CD4-positive, alpha-beta memory T cell (primary cell): ENCODE measurements around the gene HOXB4. TPM values are rescaled to one million over a fixed set of nuclear protein-coding genes. Genes with fewer than 3 reads are reported as not detected.

Experiments
- CTCF ChIA-PET: fragments of 350-600 bp; sonication (Branson Sonifier 250); formaldehyde crosslinking; loops from one replicate; lab custom pipeline; 2021; ENCODE audit warnings: inconsistent platforms; ENCODE audit not compliant: partially characterized antibody; lab: Charles Lee
- POLR2A ChIA-PET: fragments of 350-600 bp; sonication (Branson Sonifier 250); formaldehyde crosslinking; loops from one replicate; lab custom pipeline; 2021; ENCODE audit not compliant: partially characterized antibody; lab: Charles Lee
- DNase-seq, 5 donors: peaks; one replicate each; pipeline versions ENCODE4 v3.0.0 to v3.0.0-alpha.2; 2020 to 2022; ENCODE audit warnings: mixed read lengths in 1 of 5
- H3K27ac ChIP-seq: one replicate; pipeline ENCODE4 v1.7.0; 2013; ENCODE audit warnings: low read depth, low read length
- H3K27me3 ChIP-seq: 2 replicates; pipeline ENCODE4 v1.7.0; 2013; ENCODE audit warnings: mild to moderate bottlenecking, low read length, moderate library complexity; ENCODE audit not compliant: insufficient read depth
- H3K36me3 ChIP-seq: 2 replicates; pipeline ENCODE4 v1.7.0; 2013; ENCODE audit warnings: mild to moderate bottlenecking, low read length, moderate library complexity; ENCODE audit not compliant: insufficient read depth
- H3K4me1 ChIP-seq: 2 replicates; pipeline ENCODE4 v1.7.0; 2013; ENCODE audit warnings: mild to moderate bottlenecking, low read length, moderate library complexity; ENCODE audit not compliant: insufficient read depth
- H3K4me3 ChIP-seq, 2 donors: one replicate each; pipeline ENCODE4 v1.7.0; 2013; ENCODE audit warnings: low read length in 2 of 2, mild to moderate bottlenecking in 1 of 2
- H3K9me3 ChIP-seq, 2 donors: one replicate each; pipeline ENCODE4 v1.7.0; 2013; ENCODE audit warnings: low read length in 2 of 2, control low read depth in 1 of 2; ENCODE audit not compliant: control insufficient read depth in 1 of 2
- H3K27ac Mint-ChIP-seq, 7 donors: one replicate each; pipeline ENCODE4 v1.8.0; 2020 to 2021; ENCODE audit warnings: mixed read lengths in 7 of 7, mild to moderate bottlenecking in 6 of 7, inconsistent platforms in 3 of 7, moderate library complexity in 3 of 7
- H3K27me3 Mint-ChIP-seq, 2 donors: one replicate each; pipeline ENCODE4 v1.8.0; 2020 to 2021; ENCODE audit warnings: mixed read lengths in 2 of 2
- H3K36me3 Mint-ChIP-seq, 2 donors: one replicate each; pipeline ENCODE4 v1.8.0; 2020 to 2021; ENCODE audit warnings: mixed read lengths in 2 of 2, inconsistent platforms in 1 of 2, mild to moderate bottlenecking in 1 of 2
- H3K4me1 Mint-ChIP-seq, 4 donors: one replicate each; pipeline ENCODE4 v1.8.0; 2020 to 2021; ENCODE audit warnings: mixed read lengths in 4 of 4, mild to moderate bottlenecking in 1 of 4
- H3K4me3 Mint-ChIP-seq, 8 donors: one replicate each; pipeline ENCODE4 v1.8.0; 2020 to 2021; ENCODE audit warnings: mixed read lengths in 8 of 8, mild to moderate bottlenecking in 7 of 8, moderate library complexity in 6 of 8, inconsistent platforms in 3 of 8
- H3K9me3 Mint-ChIP-seq, 8 donors: one replicate each; pipeline ENCODE4 v1.8.0; 2020 to 2021; ENCODE audit warnings: mixed read lengths in 8 of 8, mild to moderate bottlenecking in 5 of 8, inconsistent platforms in 3 of 8, moderate library complexity in 1 of 8
- intact Hi-C: fragments of 100-400 bp; cut with micrococcal nuclease; formaldehyde crosslinking; loops from one replicate; pipeline ENCODE4 v1.15.1; 2023
- polyA plus RNA-seq, 2 donors: library from polyadenylated mRNA; unstranded; fragments of 300-500 nt; fragmentation: Illumina TruSeq; gene quantifications; one replicate each; pipeline ENCODE4 v1.2.3, GENCODE V29; 2021
- total RNA-seq, 2 experiments: library from RNA; stranded (reverse); gene quantifications; one replicate each; pipeline ENCODE4 v1.2.3, GENCODE V29; 2021

HOXB4 gene
- total and polyA plus RNA-seq, 4 experiments from 2014 or later = 0.11 to 4.5 (median 1.6) TPM

DNA sequence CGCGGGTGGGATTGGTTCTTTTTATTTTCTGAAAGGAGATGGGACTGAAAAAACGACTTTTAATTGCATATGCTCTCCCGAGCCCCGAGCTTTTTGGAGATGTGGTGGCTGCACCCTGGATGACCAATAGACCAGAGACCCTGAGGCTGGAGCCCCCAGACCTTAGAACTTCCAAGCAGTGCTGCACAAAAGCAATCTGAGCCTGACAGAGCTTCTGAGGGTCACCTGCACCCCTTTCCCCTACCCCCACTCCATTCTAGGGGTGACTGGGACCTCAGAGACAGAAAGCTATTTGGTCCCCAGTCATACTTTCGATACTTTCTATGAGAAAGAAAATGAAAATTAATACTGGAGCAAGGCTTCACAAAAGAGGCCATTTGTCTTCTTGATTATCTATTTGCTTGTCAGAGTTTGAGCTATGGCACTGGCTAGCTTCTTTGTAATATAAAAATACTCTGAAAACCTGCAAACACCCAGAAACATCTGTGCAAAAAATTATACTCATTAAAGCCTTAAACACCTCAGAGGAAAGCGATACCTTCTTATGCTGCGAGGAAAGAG, 3.6 kb downstream of the HOXB4 start:
- H3K36me3 Mint-ChIP-seq = peaks cover 7 to 12% of the 10 kb centered on the region in 2 donors
- H3K36me3 ChIP-seq = no peaks in the 10 kb centered on the region
- no peak overlapping the region for H3K4me3 ChIP-seq
- no peaks in the 10 kb centered on the region for H3K9me3 ChIP-seq
- no peaks in the 10 kb centered on the region for H3K27me3 ChIP-seq
- H3K4me1 ChIP-seq = peaks cover 25% of the 10 kb centered on the region
- H3K27ac Mint-ChIP-seq = no peak overlapping the region
- H3K27me3 Mint-ChIP-seq = peaks cover 8 to 11% of the 10 kb centered on the region in 2 donors
- peak overlapping the region in 1 of 8 donors; percentile 6 for H3K4me3 Mint-ChIP-seq
- H3K27ac ChIP-seq = no peak overlapping the region
- POLR2A ChIA-PET = no interaction called here
- intact Hi-C loops = no loop called here
- no peak for DNase-seq
- CTCF ChIA-PET = interaction anchor here (0.6 to 0.8 kb wide), 2 partner anchors 17 to 19 kb away, joined by 3 read pairs; partner anchors contain the start of gene HOXB5
- H3K9me3 Mint-ChIP-seq = no peaks in the 10 kb centered on the region
- peaks cover 18 to 33% (median 24%) of the 10 kb centered on the region in 4 donors for H3K4me1 Mint-ChIP-seq

- intact Hi-C loops = no loop called here
- H3K27ac Mint-ChIP-seq = no peak overlapping the region
- Histone ChIP-seq H3K4me1 (peaks cover 14% of the 10 kb centered on the region), H3K4me3 (no peak overlapping the region), H3K27me3 (no peaks in the 10 kb centered on the region), H3K9me3 (no peaks in the 10 kb centered on the region), H3K27ac (no peak overlapping the region), H3K36me3 (no peaks in the 10 kb centered on the region)
- ChIA-PET CTCF (no interaction called here), POLR2A (no interaction called here)
- no peaks in the 10 kb centered on the region for H3K9me3 Mint-ChIP-seq
- peaks cover 0 to 11% of the 10 kb centered on the region in 2 donors for H3K27me3 Mint-ChIP-seq
- H3K4me1 Mint-ChIP-seq = peaks cover 6 to 21% (median 12%) of the 10 kb centered on the region in 4 donors
- peaks cover 2 to 4% of the 10 kb centered on the region in 2 donors for H3K36me3 Mint-ChIP-seq
- no peak overlapping the region for H3K4me3 Mint-ChIP-seq
- no peak for DNase-seq
Measured at GRCh38 chr17:48571826-48572417, 6.2 kb downstream of the HOXB4 start.

- Histone ChIP-seq H3K36me3 (no peaks in the 10 kb centered on the region), H3K27me3 (no peaks in the 10 kb centered on the region), H3K9me3 (no peaks in the 10 kb centered on the region), H3K27ac (no peak overlapping the region), H3K4me1 (peaks cover 10% of the 10 kb centered on the region), H3K4me3 (no peak overlapping the region)
- peaks cover 0 to 11% of the 10 kb centered on the region in 2 donors for H3K27me3 Mint-ChIP-seq
- no peaks in the 10 kb centered on the region for H3K9me3 Mint-ChIP-seq
- ChIA-PET POLR2A (no interaction called here), CTCF (no interaction called here)
- DNase-seq = no peak
- peaks cover 0 to 4% of the 10 kb centered on the region in 2 donors for H3K36me3 Mint-ChIP-seq
- H3K27ac Mint-ChIP-seq = no peak overlapping the region
- H3K4me1 Mint-ChIP-seq = peaks cover 6 to 18% (median 9%) of the 10 kb centered on the region in 4 donors
- intact Hi-C loops = no loop called here
- H3K4me3 Mint-ChIP-seq = no peak overlapping the region
Measured at GRCh38 chr17:48571024-48571818, 6.9 kb downstream of the HOXB4 start.

DNA sequence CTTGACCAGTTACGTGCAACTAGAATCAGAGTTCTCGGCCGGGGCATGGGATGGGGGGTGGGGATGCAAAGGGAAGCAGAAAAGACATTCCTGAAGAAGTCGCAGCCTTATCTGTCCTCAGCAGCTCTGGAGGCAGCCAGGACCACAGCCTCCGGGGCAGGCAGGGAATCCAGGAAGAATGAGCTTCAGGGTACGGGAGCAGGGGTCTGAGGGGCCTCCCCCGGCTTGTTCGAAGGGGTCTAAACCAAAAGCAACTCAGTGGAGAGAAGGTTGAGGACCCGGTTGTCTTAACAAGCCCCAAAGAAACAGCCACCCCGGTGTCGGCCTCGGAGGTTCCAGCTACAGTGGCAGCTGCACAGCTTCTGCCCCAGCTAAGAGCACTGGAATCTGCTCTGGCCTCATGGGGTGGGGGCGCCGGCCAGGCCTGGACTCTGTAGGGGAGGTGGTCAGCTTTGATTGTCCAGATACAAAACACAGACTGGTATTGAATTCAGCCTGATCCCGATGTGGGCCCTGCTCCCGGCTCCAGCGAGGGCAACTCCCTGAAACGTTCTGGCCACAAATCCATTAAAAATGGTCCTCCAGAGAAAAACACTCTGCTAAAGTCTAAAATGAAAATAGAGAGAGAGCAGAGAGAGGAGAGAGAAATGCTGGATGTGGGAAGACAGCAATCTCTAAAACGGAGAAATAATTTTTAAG, 7.7 kb downstream of the HOXB4 start:
- peaks cover 1 to 12% (median 8%) of the 10 kb centered on the region in 4 donors for H3K4me1 Mint-ChIP-seq
- H3K4me3 Mint-ChIP-seq = no peak overlapping the region
- ChIA-PET POLR2A (interaction anchor here (0.5 to 0.8 kb wide), 3 partner anchors 24 to 65 kb away, joined by 3 read pairs; no protein-coding TSS in a partner anchor), CTCF (interaction anchor here (1.2 kb wide), 1 partner anchor 23 kb away, joined by 3 read pairs; the partner anchor contains the start of gene HOXB5)
- Histone ChIP-seq H3K9me3 (no peaks in the 10 kb centered on the region), H3K4me3 (no peak overlapping the region), H3K4me1 (peaks cover 3% of the 10 kb centered on the region), H3K27me3 (no peaks in the 10 kb centered on the region), H3K36me3 (no peaks in the 10 kb centered on the region), H3K27ac (no peak overlapping the region)
- H3K27ac Mint-ChIP-seq = no peak overlapping the region
- DNase-seq = no peak
- H3K9me3 Mint-ChIP-seq = no peaks in the 10 kb centered on the region
- peaks cover 0 to 4% of the 10 kb centered on the region in 2 donors for H3K36me3 Mint-ChIP-seq
- H3K27me3 Mint-ChIP-seq = peaks cover 0 to 11% of the 10 kb centered on the region in 2 donors
- intact Hi-C loops = no loop called here

DNA sequence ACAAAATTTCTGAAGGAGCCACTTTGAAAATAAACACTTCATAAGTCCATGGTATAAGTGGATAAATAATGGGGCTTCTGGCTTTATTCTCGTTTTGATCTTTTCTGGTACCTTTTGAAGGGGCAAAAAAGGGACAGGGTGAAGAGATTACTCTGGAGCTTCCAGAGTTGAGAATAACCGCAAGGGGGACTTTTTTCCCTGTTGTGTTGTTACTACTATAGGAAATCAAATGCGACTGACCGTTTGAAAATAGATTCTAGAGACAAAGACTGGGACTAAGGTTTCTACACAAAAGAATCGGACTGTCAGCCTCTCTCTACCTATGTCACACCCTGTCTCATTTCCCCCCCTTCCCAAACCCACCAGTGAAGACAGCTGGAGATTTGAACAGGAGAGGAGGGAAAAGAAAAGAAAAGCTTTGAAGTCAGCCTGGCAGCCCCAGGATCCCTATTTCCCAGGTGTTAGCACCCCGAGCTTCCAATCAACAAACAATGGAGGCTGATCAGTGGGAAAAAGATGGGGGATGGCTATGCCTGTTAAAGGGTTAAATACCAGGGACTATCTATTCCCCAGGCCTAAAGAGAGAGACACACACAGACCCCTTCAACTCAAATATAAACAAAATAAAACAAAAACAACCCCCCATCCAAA, 8.4 kb downstream of the HOXB4 start:
- intact Hi-C loops = no loop called here

DNA sequence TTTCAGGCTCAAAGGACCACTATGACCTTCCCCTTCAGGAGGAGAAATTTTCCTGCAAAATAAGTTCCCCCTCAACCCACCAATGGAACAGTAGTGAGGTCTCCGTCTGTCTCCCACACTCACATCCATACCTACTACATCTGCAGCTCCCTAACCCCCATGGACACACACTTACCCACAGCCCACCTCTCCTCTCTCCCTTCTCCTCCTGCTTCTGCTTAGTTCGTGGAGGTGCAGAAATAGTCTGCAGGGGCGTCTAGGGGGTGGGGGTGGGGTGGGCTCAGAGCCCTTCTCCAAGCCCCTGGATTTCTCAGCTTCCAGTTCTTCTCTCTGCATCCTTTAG, 8.9 kb downstream of the HOXB4 start:
- ChIA-PET CTCF (interaction anchor here (1.2 kb wide), 1 partner anchor 24 kb away, joined by 3 read pairs; the partner anchor contains the start of gene HOXB5), POLR2A (interaction anchor here (0.6 to 0.8 kb wide), 2 partner anchors 28 to 232 kb away, joined by 3 read pairs; no protein-coding TSS in a partner anchor)
- H3K4me3 Mint-ChIP-seq = peak overlapping the region in 1 of 8 donors; percentile 27
- peaks cover 0 to 4% of the 10 kb centered on the region in 2 donors for H3K36me3 Mint-ChIP-seq
- Histone ChIP-seq H3K9me3 (no peaks in the 10 kb centered on the region), H3K36me3 (no peaks in the 10 kb centered on the region), H3K4me1 (peaks cover 3% of the 10 kb centered on the region), H3K27ac (no peak overlapping the region), H3K27me3 (no peaks in the 10 kb centered on the region), H3K4me3 (no peak overlapping the region)
- H3K9me3 Mint-ChIP-seq = no peaks in the 10 kb centered on the region
- intact Hi-C loops = no loop called here
- peak overlapping the region in 1 of 7 donors; percentile 48 for H3K27ac Mint-ChIP-seq
- H3K4me1 Mint-ChIP-seq = peaks cover 1 to 9% (median 8%) of the 10 kb centered on the region in 4 donors
- no peak for DNase-seq
- H3K27me3 Mint-ChIP-seq = peaks cover 1 to 11% of the 10 kb centered on the region in 2 donors

More for the DNA sequence above, 8.4 kb downstream of the HOXB4 start:
- no peak overlapping the region for H3K27ac ChIP-seq
- H3K4me3 Mint-ChIP-seq = no peak overlapping the region
- peaks cover 1 to 9% (median 8%) of the 10 kb centered on the region in 4 donors for H3K4me1 Mint-ChIP-seq
- H3K27ac Mint-ChIP-seq = no peak overlapping the region
- peaks cover under 1 to 11% of the 10 kb centered on the region in 2 donors for H3K27me3 Mint-ChIP-seq
- H3K4me1 ChIP-seq = peaks cover 3% of the 10 kb centered on the region
- ChIA-PET POLR2A (interaction anchor here (0.5 to 0.8 kb wide), 4 partner anchors 24 to 233 kb away, joined by 3 read pairs; no protein-coding TSS in a partner anchor), CTCF (interaction anchor here (1.2 kb wide), 1 partner anchor 23 kb away, joined by 3 read pairs; the partner anchor contains the start of gene HOXB5)
- DNase-seq = no peak
- H3K27me3 ChIP-seq = no peaks in the 10 kb centered on the region
- H3K9me3 Mint-ChIP-seq = no peaks in the 10 kb centered on the region
- H3K36me3 ChIP-seq = no peaks in the 10 kb centered on the region
- H3K4me3 ChIP-seq = no peak overlapping the region
- no peaks in the 10 kb centered on the region for H3K9me3 ChIP-seq
- peaks cover 0 to 4% of the 10 kb centered on the region in 2 donors for H3K36me3 Mint-ChIP-seq
